Activated naive CD4-positive, alpha-beta T cell treated with anti-CD3 and anti-CD28 coated beads for 36 hours (primary cell): ENCODE results near the gene NPM1. TPM values are rescaled to one million over a fixed set of nuclear protein-coding genes. Genes with fewer than 3 reads are reported as not detected.
"Not testable (repeated sequence)": the region's sequence is repeated elsewhere in the genome, so short reads cannot be mapped to it uniquely, and the experiment has no call there.

Source experiments
- CTCF ChIA-PET: fragments of 350-600 bp; sonication (Branson Sonifier 250); formaldehyde crosslinking; loops from one replicate; lab custom pipeline; 2021; ENCODE audit warnings: antibody characterized with exemption; lab: Charles Lee
- DNase-seq: peaks from one replicate; pipeline ENCODE4 v3.0.0-alpha.2; 2020
- H3K27ac Mint-ChIP-seq: one replicate; pipeline ENCODE4 v1.8.0; 2021; ENCODE audit warnings: mild to moderate bottlenecking, mixed read lengths
- H3K27me3 Mint-ChIP-seq: one replicate; pipeline ENCODE4 v1.8.0; 2021; ENCODE audit warnings: low read depth, mixed read lengths
- H3K36me3 Mint-ChIP-seq: one replicate; pipeline ENCODE4 v1.8.0; 2021; ENCODE audit warnings: low read depth, mixed read lengths
- H3K4me1 Mint-ChIP-seq: one replicate; pipeline ENCODE4 v1.8.0; 2021; ENCODE audit warnings: low read depth, mixed read lengths
- H3K4me3 Mint-ChIP-seq: one replicate; pipeline ENCODE4 v1.8.0; 2021; ENCODE audit warnings: mild to moderate bottlenecking, moderate library complexity, mixed read lengths
- H3K9me3 Mint-ChIP-seq: one replicate; pipeline ENCODE4 v1.8.0; 2021; ENCODE audit warnings: mixed read lengths
- intact Hi-C: fragments of 100-400 bp; cut with micrococcal nuclease; formaldehyde crosslinking; loops from one replicate; pipeline ENCODE4 v1.15.1; 2023
- total RNA-seq, 2 experiments: library from RNA; stranded (reverse); gene quantifications; one replicate each; pipeline ENCODE4 v1.2.3, GENCODE V29; 2021

Gene NPM1
- total RNA-seq, 2 experiments from 2014 or later = 3,194 to 3,467 TPM

- Mint-ChIP-seq H3K36me3 (peaks cover 50% of the 10 kb centered on the region), H3K9me3 (no peaks in the 10 kb centered on the region), H3K27ac (peak overlapping the region; percentile 98), H3K4me1 (peaks cover 44% of the 10 kb centered on the region), H3K27me3 (no peaks in the 10 kb centered on the region), H3K4me3 (peak overlapping the region; percentile 98)
- intact Hi-C loops = loop anchor here (1.0 to 10.0 kb wide), 12 partner anchors 19 to 1123 kb away; partner anchors contain the start of genes FBXW11 and UBTD2
- CTCF ChIA-PET = no interaction called here
- DNase-seq = peak; percentile 87
Observed at GRCh38 chr5:171387970-171388815, 544 bp downstream of the NPM1 start.

DNA sequence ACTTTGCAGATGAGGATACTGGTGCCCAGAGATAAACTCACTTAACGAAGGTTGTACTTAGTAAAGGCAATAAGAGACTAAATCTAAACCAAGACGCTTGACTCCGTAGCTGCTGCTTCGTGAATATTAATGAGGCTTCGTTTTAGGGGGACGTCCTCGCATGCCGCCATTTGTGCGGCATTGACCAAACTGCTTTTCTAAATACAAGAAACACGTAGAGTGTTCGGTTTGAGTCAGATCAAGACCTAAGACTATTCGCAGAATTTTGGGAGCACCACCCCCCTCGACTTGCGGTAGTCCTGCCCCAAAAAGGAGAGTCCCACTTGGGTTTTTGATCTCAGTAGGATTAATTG, 1.1 kb downstream of the NPM1 start:
- peak; percentile 70 for DNase-seq
- Mint-ChIP-seq H3K36me3 (peaks cover 54% of the 10 kb centered on the region), H3K27me3 (no peaks in the 10 kb centered on the region), H3K4me3 (peak overlapping the region; percentile 98), H3K27ac (peak overlapping the region; percentile 98), H3K4me1 (peaks cover 49% of the 10 kb centered on the region), H3K9me3 (no peaks in the 10 kb centered on the region)
- intact Hi-C loops = loop anchor here (2.0 to 10.0 kb wide), 6 partner anchors 18 to 1124 kb away; partner anchors contain the start of gene UBTD2
- CTCF ChIA-PET = no interaction called here

- H3K36me3 Mint-ChIP-seq = peaks cover 68% of the 10 kb centered on the region
- peak; percentile 21 for DNase-seq
- peaks cover 58% of the 10 kb centered on the region for H3K4me1 Mint-ChIP-seq
- CTCF ChIA-PET = no interaction called here
- no peaks in the 10 kb centered on the region for H3K9me3 Mint-ChIP-seq
- intact Hi-C loops = loop anchor here (5.0 kb wide), 1 partner anchor 566 kb away; no protein-coding TSS in a partner anchor
- H3K27me3 Mint-ChIP-seq = no peaks in the 10 kb centered on the region
- H3K27ac Mint-ChIP-seq = peak overlapping the region; percentile 73
- H3K4me3 Mint-ChIP-seq = peak overlapping the region; percentile 98
Observed at GRCh38 chr5:171390883-171391677, 3.4 kb downstream of the NPM1 start.

GRCh38 chr5:171391996-171392577, 4.4 kb downstream of the NPM1 start:
- no peak for DNase-seq
- CTCF ChIA-PET = interaction anchor here (0.6 to 1.8 kb wide), 4 partner anchors 9 to 169 kb away, joined by 3 to 9 read pairs (median 4); no protein-coding TSS in a partner anchor
- peak overlapping the region; percentile 27 for H3K4me3 Mint-ChIP-seq
- no peaks in the 10 kb centered on the region for H3K9me3 Mint-ChIP-seq
- no peaks in the 10 kb centered on the region for H3K27me3 Mint-ChIP-seq
- peaks cover 75% of the 10 kb centered on the region for H3K36me3 Mint-ChIP-seq
- intact Hi-C loops = loop anchor here (5.0 kb wide), 1 partner anchor 565 kb away; no protein-coding TSS in a partner anchor
- H3K27ac Mint-ChIP-seq = no peak overlapping the region
- H3K4me1 Mint-ChIP-seq = peaks cover 64% of the 10 kb centered on the region

- peaks cover 67% of the 10 kb centered on the region for H3K4me1 Mint-ChIP-seq
- intact Hi-C loops = loop anchor here (5.0 kb wide), 1 partner anchor 565 kb away; no protein-coding TSS in a partner anchor
Observed at GRCh38 chr5:171392585-171393159, 5.0 kb downstream of the NPM1 start.

DNA sequence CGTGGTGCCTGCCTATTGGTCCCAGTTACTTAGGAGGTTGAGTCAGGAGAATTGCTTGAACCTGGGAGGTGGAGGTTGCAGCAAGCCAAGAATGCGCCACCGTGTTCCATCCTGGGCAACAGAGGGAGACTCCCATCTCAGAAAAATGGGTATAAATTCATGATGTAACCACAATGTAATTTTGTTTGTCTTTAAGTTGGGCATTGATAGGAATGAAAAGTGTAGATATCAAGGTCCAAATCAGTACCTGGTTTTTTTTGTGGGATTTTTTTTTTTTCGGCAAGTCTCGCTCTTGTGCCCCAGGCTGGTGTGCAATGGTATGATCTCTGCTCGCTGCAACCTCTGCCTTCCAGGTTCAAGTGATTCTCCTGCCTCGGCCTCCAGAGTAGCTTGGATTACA, 7.4 kb downstream of the NPM1 start:
- Mint-ChIP-seq H3K4me1 (peaks cover 75% of the 10 kb centered on the region), H3K36me3 (peaks cover 77% of the 10 kb centered on the region), H3K4me3 (no peak overlapping the region), H3K27me3 (no peaks in the 10 kb centered on the region), H3K27ac (peak overlapping the region; percentile 15), H3K9me3 (no peaks in the 10 kb centered on the region)
- no peak for DNase-seq
- CTCF ChIA-PET = interaction anchor here (0.7 kb wide), 1 partner anchor 1278 kb away, joined by 3 read pairs; no protein-coding TSS in a partner anchor
- intact Hi-C loops = no loop called here

More at GRCh38 chr5:171392585-171393159, 5.0 kb downstream of the NPM1 start:
- Mint-ChIP-seq H3K36me3 (peaks cover 79% of the 10 kb centered on the region), H3K27ac (peak overlapping the region; percentile 76), H3K4me3 (peak overlapping the region; percentile 43), H3K9me3 (no peaks in the 10 kb centered on the region), H3K27me3 (no peaks in the 10 kb centered on the region)
- CTCF ChIA-PET = interaction anchor here (0.6 to 1.8 kb wide), 4 partner anchors 8 to 168 kb away, joined by 3 to 9 read pairs (median 4); no protein-coding TSS in a partner anchor
- no peak for DNase-seq

GRCh38 chr5:171396583-171396982, 8.9 kb downstream of the NPM1 start:
- H3K4me3 Mint-ChIP-seq, CTCF ChIA-PET, H3K9me3 Mint-ChIP-seq, H3K27ac Mint-ChIP-seq, DNase-seq, intact Hi-C loops, H3K27me3 Mint-ChIP-seq: not testable (repeated sequence)
- Mint-ChIP-seq H3K4me1 (peaks cover 67% of the 10 kb centered on the region), H3K36me3 (peaks cover 78% of the 10 kb centered on the region)

GRCh38 chr5:171397190-171397589, 9.5 kb downstream of the NPM1 start:
- no peak overlapping the region for H3K27ac Mint-ChIP-seq
- no peak overlapping the region for H3K4me3 Mint-ChIP-seq
- H3K36me3 Mint-ChIP-seq = peaks cover 77% of the 10 kb centered on the region
- H3K27me3 Mint-ChIP-seq = no peaks in the 10 kb centered on the region
- H3K9me3 Mint-ChIP-seq = no peaks in the 10 kb centered on the region
- peaks cover 65% of the 10 kb centered on the region for H3K4me1 Mint-ChIP-seq
- CTCF ChIA-PET = interaction anchor here (0.6 kb wide), 1 partner anchor 403 kb away, joined by 3 read pairs; no protein-coding TSS in a partner anchor
- intact Hi-C loops = no loop called here
- DNase-seq = no peak

- CTCF ChIA-PET = interaction anchor here (0.6 kb wide), 1 partner anchor 403 kb away, joined by 3 read pairs; no protein-coding TSS in a partner anchor
- intact Hi-C loops = no loop called here
Observed at GRCh38 chr5:171397599-171397998, 9.9 kb downstream of the NPM1 start.

GRCh38 chr5:171398660-171399059, 11.0 kb downstream of the NPM1 start:
- H3K36me3 Mint-ChIP-seq = peaks cover 66% of the 10 kb centered on the region
- H3K4me3 Mint-ChIP-seq, DNase-seq, intact Hi-C loops, CTCF ChIA-PET, H3K27me3 Mint-ChIP-seq, H3K9me3 Mint-ChIP-seq: not testable (repeated sequence)
- H3K4me1 Mint-ChIP-seq = peaks cover 54% of the 10 kb centered on the region
- peak overlapping the region; percentile 18 for H3K27ac Mint-ChIP-seq

More at GRCh38 chr5:171397599-171397998, 9.9 kb downstream of the NPM1 start:
- Mint-ChIP-seq H3K27me3 (no peaks in the 10 kb centered on the region), H3K4me1 (peaks cover 62% of the 10 kb centered on the region), H3K27ac (no peak overlapping the region), H3K9me3 (no peaks in the 10 kb centered on the region), H3K4me3 (no peak overlapping the region), H3K36me3 (peaks cover 74% of the 10 kb centered on the region)
- DNase-seq = no peak

DNA sequence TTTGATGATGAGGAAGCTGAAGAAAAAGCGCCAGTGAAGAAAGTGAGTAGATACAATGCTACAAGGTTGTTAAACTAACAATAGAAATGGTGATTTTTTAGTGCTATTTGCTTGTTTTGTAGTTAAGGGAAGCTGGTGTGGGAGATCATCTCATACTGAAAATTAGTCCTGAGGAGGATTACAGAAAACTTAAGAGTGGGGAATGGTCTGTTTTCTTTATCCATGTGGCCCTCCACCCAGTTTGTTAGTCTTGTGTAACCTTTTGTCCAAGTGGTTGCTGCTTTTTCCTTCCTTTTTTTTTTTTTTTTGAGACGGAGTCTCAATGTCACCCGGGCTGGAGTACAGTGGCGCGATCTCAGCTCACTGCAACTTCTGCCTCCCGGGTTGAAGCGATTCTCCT, 12.5 kb downstream of the NPM1 start:
- Mint-ChIP-seq H3K27me3 (no peaks in the 10 kb centered on the region), H3K9me3 (no peaks in the 10 kb centered on the region), H3K27ac (no peak overlapping the region), H3K4me1 (peaks cover 48% of the 10 kb centered on the region), H3K4me3 (no peak overlapping the region), H3K36me3 (peaks cover 61% of the 10 kb centered on the region)
- DNase-seq = no peak
- intact Hi-C loops = no loop called here
- CTCF ChIA-PET = interaction anchor here (1.3 kb wide), 1 partner anchor 7 kb away, joined by 3 read pairs; no protein-coding TSS in a partner anchor
